Endothelial cell (in vitro differentiated cells): ENCODE measurements around the gene ABCF3. TPM values are rescaled to one million over a fixed set of nuclear protein-coding genes. Genes with fewer than 3 reads are reported as not detected.
A peak's percentile ranks its signal among the peaks of the same experiment; 100 is the strongest.

Source experiments
- DNase-seq: peaks from one replicate; pipeline ENCODE4 v3.0.0; 2021; ENCODE audit warnings: low spot score
- H3K27ac Mint-ChIP-seq: one replicate; pipeline ENCODE4 v1.8.0; 2021; ENCODE audit warnings: mixed read lengths, inconsistent platforms; ENCODE audit not compliant: unreplicated experiment
- H3K27me3 Mint-ChIP-seq: one replicate; pipeline ENCODE4 v1.8.0; 2021; ENCODE audit warnings: mild to moderate bottlenecking, moderate library complexity, mixed read lengths, inconsistent platforms; ENCODE audit not compliant: unreplicated experiment
- H3K36me3 Mint-ChIP-seq: one replicate; pipeline ENCODE4 v1.8.0; 2021; ENCODE audit warnings: mild to moderate bottlenecking, low read depth, mixed read lengths, inconsistent platforms; ENCODE audit not compliant: unreplicated experiment
- H3K4me1 Mint-ChIP-seq: one replicate; pipeline ENCODE4 v1.8.0; 2021; ENCODE audit warnings: mild to moderate bottlenecking, mixed read lengths, inconsistent platforms; ENCODE audit not compliant: unreplicated experiment
- H3K4me3 Mint-ChIP-seq: one replicate; pipeline ENCODE4 v1.8.0; 2021; ENCODE audit warnings: mild to moderate bottlenecking, mixed read lengths, inconsistent platforms; ENCODE audit not compliant: unreplicated experiment
- H3K9me3 Mint-ChIP-seq: one replicate; pipeline ENCODE4 v1.8.0; 2021; ENCODE audit warnings: mixed read lengths, inconsistent platforms; ENCODE audit not compliant: unreplicated experiment
- total RNA-seq: library from RNA; stranded (reverse); fragmentation: NEBNext Ultra II Directional; extraction: Animal tissue kit (Norgen Biotek cat#: 25700); gene quantifications from one replicate; pipeline ENCODE4 v1.2.1, GENCODE V29; 2021; ENCODE audit not compliant: unreplicated experiment
- TF ChIP-seq, protein P1 (sequence below): fragments of 200-600 bp; sonication (generic); IDR thresholded peaks from one replicate; pipeline ENCODE4 v1.5.0; 2021; ENCODE audit warnings: antibody characterized with exemption; ENCODE audit not compliant: unreplicated experiment

The ABCF3 gene
- total RNA-seq, 1 donor from 2014 or later: 68.1 TPM

DNA sequence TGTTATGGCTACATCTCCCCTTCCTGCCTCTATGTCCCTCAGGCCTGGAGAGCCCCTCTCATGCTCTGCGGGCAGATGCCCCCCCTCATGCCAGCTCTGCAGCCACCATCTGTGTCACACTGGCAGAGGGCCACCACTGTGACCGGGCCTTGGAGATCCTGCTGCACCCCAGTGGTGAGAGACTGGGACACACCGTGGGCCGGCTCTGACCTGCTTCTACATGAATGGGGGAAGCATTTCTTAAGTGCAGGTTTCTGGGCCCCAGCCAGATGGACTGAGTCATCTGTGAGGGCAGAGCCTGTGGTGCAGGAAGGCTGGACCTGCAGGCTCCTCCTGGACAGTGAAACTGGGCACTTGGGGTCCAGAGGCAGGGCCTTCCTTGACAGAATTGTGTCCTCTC, 48.2 kb downstream of the ABCF3 start:
- H3K27me3 Mint-ChIP-seq: peaks cover 38% of the 10 kb centered on the region
- no peaks in the 10 kb centered on the region for H3K9me3 Mint-ChIP-seq
- no peak for DNase-seq
- H3K4me3 Mint-ChIP-seq: no peak overlapping the region
- no peak overlapping the region for H3K27ac Mint-ChIP-seq
- H3K4me1 Mint-ChIP-seq: peaks cover 24% of the 10 kb centered on the region
- TF ChIP-seq, protein P1, sequence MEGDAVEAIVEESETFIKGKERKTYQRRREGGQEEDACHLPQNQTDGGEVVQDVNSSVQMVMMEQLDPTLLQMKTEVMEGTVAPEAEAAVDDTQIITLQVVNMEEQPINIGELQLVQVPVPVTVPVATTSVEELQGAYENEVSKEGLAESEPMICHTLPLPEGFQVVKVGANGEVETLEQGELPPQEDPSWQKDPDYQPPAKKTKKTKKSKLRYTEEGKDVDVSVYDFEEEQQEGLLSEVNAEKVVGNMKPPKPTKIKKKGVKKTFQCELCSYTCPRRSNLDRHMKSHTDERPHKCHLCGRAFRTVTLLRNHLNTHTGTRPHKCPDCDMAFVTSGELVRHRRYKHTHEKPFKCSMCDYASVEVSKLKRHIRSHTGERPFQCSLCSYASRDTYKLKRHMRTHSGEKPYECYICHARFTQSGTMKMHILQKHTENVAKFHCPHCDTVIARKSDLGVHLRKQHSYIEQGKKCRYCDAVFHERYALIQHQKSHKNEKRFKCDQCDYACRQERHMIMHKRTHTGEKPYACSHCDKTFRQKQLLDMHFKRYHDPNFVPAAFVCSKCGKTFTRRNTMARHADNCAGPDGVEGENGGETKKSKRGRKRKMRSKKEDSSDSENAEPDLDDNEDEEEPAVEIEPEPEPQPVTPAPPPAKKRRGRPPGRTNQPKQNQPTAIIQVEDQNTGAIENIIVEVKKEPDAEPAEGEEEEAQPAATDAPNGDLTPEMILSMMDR: no peak
- H3K36me3 Mint-ChIP-seq: peaks cover 14% of the 10 kb centered on the region

DNA sequence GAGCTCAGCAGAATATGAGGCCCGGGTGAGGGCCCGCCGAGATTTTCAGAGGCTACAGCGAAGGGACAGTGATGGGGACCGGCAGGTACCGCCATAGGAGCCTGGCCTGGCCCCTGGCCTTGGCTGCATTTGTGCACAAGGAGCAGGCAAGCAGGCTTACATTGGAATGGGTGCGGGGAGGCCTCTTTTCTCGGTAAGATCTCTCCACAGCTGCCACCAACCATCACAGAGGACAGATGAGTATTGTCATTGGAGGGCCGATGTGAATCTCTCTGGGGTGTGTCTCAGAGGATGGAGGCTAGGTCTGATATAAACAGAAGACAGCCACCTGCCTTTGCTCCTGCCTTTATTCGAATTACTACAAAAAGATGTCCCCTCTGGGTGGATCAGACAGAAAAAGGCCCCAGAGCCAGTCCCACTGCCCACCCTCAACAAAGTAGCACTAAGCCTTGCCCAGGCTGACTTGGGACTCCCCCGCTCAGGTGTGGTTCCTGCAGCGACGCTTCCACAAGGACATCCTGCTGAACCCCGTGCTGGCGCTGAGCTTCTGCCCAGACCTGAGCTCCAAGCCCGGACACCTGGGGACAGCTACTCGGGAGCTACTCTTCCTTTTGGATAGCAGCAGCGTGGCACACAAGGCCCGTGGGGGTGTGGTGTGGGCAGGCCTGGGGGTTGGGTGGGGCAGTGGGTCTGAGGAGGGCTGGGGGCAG, 48.8 kb downstream of the ABCF3 start:
- DNase-seq: no peak
- TF ChIP-seq, protein P1: no peak
- H3K9me3 Mint-ChIP-seq: no peaks in the 10 kb centered on the region
- H3K27ac Mint-ChIP-seq: no peak overlapping the region
- peaks cover 24% of the 10 kb centered on the region for H3K4me1 Mint-ChIP-seq
- peaks cover 36% of the 10 kb centered on the region for H3K27me3 Mint-ChIP-seq
- H3K36me3 Mint-ChIP-seq: peaks cover 14% of the 10 kb centered on the region
- H3K4me3 Mint-ChIP-seq: no peak overlapping the region

DNA sequence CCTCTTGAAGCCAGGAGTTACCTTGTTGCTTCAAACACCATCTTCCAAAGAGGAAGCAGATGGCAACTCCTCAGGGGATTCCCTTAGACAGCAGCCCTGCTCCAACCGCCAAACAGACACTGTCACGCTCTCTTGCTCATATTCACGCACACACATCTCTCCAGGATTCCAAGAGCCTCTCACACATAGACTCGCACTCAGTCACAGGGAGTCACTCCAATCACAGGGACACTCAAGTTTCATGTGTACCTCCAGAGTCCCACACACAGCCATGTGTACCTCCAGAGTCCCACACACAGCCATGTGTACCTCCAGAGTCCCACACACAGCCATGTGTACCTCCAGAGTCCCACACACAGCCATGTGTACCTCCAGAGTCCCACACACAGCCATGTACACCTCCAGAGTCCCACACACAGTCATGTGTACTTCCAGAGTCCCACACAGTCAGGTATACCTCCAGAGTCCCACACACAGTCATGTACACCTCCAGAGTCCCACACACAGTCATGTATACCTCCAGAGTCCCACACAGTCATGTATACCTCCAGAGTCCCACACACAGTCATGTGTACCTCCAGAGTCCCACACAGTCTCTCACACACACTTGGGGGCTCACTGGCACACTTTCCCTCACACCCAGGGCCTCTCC, 49.5 kb downstream of the ABCF3 start:
- H3K27me3 Mint-ChIP-seq: peaks cover 39% of the 10 kb centered on the region

DNA sequence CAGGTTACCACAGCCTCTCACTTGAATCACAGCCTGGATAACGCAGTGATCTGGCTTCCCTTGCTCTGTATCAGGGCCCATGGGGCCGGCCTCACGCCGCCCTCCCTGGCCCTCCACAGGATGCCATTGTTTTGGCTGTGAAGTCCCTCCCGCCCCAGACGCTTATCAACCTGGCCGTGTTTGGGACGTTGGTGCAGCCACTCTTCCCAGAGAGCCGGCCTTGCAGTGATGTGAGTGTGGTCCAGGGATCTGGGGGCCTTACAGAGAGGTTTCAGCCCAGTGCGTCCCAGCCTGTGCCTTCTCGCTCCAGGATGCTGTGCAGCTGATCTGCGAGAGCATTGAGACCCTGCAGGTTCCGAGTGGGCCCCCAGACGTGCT, 50.0 kb downstream of the ABCF3 start:
- Mint-ChIP-seq H3K9me3 (no peaks in the 10 kb centered on the region), H3K27me3 (peaks cover 40% of the 10 kb centered on the region), H3K4me3 (peak overlapping the region; percentile 11), H3K4me1 (peaks cover 22% of the 10 kb centered on the region), H3K36me3 (peaks cover 14% of the 10 kb centered on the region), H3K27ac (no peak overlapping the region)
- DNase-seq: no peak
- TF ChIP-seq, protein P1: no peak

More for the DNA sequence above, 49.5 kb downstream of the ABCF3 start:
- DNase-seq: no peak
- Mint-ChIP-seq H3K9me3 (no peaks in the 10 kb centered on the region), H3K36me3 (peaks cover 14% of the 10 kb centered on the region), H3K27ac (no peak overlapping the region), H3K4me1 (peaks cover 24% of the 10 kb centered on the region), H3K4me3 (peak overlapping the region; percentile 11)
- TF ChIP-seq, protein P1: no peak

DNA sequence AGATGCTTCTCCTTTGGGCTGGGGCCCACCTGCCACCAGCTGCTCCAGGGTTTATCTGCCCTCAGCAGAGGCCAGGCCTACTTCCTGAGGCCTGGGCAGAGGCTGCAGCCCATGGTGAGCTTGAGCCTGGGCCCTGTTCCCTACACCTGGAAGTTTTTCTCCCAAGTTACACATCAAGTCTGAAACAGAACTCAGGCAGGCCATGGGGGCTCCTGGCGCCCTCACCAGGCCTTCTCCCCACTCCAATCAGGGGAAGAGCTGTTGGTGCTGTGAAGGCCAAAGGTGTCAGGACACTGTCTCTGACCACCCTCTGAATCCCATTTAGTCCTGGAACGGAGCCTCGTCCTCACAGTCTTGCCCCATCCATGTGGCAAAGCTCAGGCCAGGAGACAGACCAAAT, 50.6 kb downstream of the ABCF3 start:
- Mint-ChIP-seq H3K27me3 (peaks cover 34% of the 10 kb centered on the region), H3K27ac (no peak overlapping the region), H3K4me3 (no peak overlapping the region), H3K36me3 (peaks cover 8% of the 10 kb centered on the region), H3K9me3 (no peaks in the 10 kb centered on the region), H3K4me1 (peaks cover 16% of the 10 kb centered on the region)
- no peak for DNase-seq
- TF ChIP-seq, protein P1: no peak
